ENCODE measurements around the gene IGSF6. TPM values are rescaled to one million over a fixed set of nuclear protein-coding genes. Genes with fewer than 3 reads are reported as not detected.

Gene IGSF6
- total and polyA plus RNA-seq, 9 of the 15 experiments (the other 6 are each of a cell fraction or from before 2014, with no cell fraction given): 0.07 TPM; not detected in 8

DNA sequence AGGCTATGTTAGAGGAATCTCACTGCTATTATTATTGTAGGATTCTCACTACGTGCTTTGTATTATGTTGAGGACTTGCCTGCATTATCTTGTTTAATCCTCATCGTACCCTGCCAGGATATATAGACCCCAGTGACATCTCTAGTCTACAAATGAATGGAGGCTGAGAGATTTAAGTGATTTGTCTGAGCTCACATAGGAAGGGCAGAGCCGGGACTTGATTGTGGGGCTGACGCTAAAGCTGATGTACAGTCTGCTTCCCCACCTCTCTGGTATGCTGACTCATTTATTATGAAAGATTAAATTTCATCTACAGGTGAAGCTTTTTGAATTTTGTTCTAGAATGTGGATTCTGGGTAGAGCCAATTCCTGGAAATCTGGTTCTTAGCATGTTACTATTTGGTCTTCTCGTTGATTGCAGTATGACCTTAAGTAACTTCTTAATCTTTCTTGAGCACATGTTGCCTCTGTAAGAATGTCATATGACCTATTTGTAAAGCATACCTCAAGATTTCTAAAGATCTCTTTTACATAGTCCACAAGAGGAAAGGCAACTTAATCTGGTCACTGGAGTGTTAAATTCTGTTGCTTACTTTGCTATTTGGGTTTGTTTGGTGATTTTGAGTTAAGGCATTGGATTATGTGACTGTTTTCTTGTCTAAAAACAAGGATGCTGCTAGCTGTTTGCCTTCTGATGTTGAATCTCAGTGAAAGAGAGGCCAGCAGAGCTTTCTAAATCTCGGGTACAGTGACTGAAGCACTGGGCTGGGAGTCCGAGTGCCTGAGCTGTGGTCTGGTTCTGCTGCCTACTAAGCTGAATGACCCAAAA lies 40.6 kb downstream of the IGSF6 start (continued):
- TF ChIP-seq, protein P1, sequence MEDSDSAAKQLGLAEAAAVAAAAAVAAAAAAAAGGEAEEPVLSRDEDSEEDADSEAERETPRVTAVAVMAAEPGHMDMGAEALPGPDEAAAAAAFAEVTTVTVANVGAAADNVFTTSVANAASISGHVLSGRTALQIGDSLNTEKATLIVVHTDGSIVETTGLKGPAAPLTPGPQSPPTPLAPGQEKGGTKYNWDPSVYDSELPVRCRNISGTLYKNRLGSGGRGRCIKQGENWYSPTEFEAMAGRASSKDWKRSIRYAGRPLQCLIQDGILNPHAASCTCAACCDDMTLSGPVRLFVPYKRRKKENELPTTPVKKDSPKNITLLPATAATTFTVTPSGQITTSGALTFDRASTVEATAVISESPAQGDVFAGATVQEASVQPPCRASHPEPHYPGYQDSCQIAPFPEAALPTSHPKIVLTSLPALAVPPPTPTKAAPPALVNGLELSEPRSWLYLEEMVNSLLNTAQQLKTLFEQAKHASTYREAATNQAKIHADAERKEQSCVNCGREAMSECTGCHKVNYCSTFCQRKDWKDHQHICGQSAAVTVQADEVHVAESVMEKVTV (CRISPR knock-in tag; IDR thresholded peaks at IDR 0.05): no peak
- no peak for TF ChIP-seq POLR2AphosphoS5 (IDR thresholded peaks at IDR 0.05; ENCODE audit: control insufficient read depth, insufficient read depth, low read depth, low read length)
- no peak for TF ChIP-seq NR3C1 (CRISPR knock-in tag; IDR thresholded peaks at IDR 0.05)
- TF ChIP-seq ZNF408 (CRISPR knock-in tag; IDR thresholded peaks at IDR 0.05; ENCODE audit: low read depth): no peak
- TF ChIP-seq POLR2H (tag; IDR thresholded peaks at IDR 0.05; ENCODE audit: low read depth): 0 out of 2 replicates have a peak, but pooled peaks have one; percentile 50
- TF ChIP-seq, protein P2, sequence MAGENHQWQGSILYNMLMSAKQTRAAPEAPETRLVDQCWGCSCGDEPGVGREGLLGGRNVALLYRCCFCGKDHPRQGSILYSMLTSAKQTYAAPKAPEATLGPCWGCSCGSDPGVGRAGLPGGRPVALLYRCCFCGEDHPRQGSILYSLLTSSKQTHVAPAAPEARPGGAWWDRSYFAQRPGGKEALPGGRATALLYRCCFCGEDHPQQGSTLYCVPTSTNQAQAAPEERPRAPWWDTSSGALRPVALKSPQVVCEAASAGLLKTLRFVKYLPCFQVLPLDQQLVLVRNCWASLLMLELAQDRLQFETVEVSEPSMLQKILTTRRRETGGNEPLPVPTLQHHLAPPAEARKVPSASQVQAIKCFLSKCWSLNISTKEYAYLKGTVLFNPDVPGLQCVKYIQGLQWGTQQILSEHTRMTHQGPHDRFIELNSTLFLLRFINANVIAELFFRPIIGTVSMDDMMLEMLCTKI (IDR thresholded peaks at IDR 0.05; ENCODE audit: partially characterized antibody): no peak
- no peak for TF ChIP-seq ZNF76 (CRISPR knock-in tag; IDR thresholded peaks at IDR 0.05; ENCODE audit: borderline replicate concordance)
- peak; percentile 90 for TF ChIP-seq NCOR1 (IDR thresholded peaks at IDR 0.05)
- peak; percentile 55; the same call in 1 of the 2 replicates for TF ChIP-seq THRA (IDR thresholded peaks at IDR 0.05)
- peak; percentile 91 to 99 for TF ChIP-seq HDAC1 (IDR thresholded peaks at IDR 0.05)
- no peak for TF ChIP-seq PHB (CRISPR knock-in tag; IDR thresholded peaks at IDR 0.05)
- peak; percentile 92 for TF ChIP-seq STAT5A (IDR thresholded peaks at IDR 0.05; ENCODE audit: borderline replicate concordance, low read length)
- peak; percentile 88 for TF ChIP-seq SMAD4 (CRISPR knock-in tag; conservative IDR thresholded peaks at IDR 0.05)
- peak; percentile 100 for TF ChIP-seq KDM1A (IDR thresholded peaks at IDR 0.05)
- no peak; the same call in 1 of the 2 replicates for TF ChIP-seq MYBL2 (IDR thresholded peaks at IDR 0.05; ENCODE audit: low read depth)
- TF ChIP-seq MYBL2 (CRISPR knock-in tag; IDR thresholded peaks at IDR 0.05; ENCODE audit: borderline replicate concordance): no peak
- no peak for TF ChIP-seq HCFC1 (IDR thresholded peaks at IDR 0.05; ENCODE audit: low read depth, low read length)
- TF ChIP-seq, protein P3, sequence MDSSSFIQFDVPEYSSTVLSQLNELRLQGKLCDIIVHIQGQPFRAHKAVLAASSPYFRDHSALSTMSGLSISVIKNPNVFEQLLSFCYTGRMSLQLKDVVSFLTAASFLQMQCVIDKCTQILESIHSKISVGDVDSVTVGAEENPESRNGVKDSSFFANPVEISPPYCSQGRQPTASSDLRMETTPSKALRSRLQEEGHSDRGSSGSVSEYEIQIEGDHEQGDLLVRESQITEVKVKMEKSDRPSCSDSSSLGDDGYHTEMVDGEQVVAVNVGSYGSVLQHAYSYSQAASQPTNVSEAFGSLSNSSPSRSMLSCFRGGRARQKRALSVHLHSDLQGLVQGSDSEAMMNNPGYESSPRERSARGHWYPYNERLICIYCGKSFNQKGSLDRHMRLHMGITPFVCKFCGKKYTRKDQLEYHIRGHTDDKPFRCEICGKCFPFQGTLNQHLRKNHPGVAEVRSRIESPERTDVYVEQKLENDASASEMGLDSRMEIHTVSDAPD (CRISPR knock-in tag; IDR thresholded peaks at IDR 0.05): no peak
- TF ChIP-seq ZSCAN29 (IDR thresholded peaks at IDR 0.05): no peak
- TF ChIP-seq ATF6 (CRISPR knock-in tag; IDR thresholded peaks at IDR 0.05): no peak
